Measurements from ENCODE around the gene DENND2A. TPM values are rescaled to one million over a fixed set of nuclear protein-coding genes. Genes with fewer than 3 reads are reported as not detected.

Gene DENND2A
- total and polyA plus RNA-seq, 10 of the 15 experiments (the other 5 are each of a cell fraction or from before 2014, with no cell fraction given) = 0.01 TPM; not detected in 9

GRCh38 chr7:140479062-140479738 lies 161.4 kb downstream of the DENND2A start, which contains the start of gene MKRN1 (continued):
- no peak for TF ChIP-seq IRF5 (IDR thresholded peaks at IDR 0.05; ENCODE audit: borderline replicate concordance)
- no peak for TF ChIP-seq SREBF2 (IDR thresholded peaks at IDR 0.05; ENCODE audit: low read length)
- TF ChIP-seq ATF2 (IDR thresholded peaks at IDR 0.05; ENCODE audit: low read length) = no peak
- TF ChIP-seq PRDM15 (CRISPR knock-in tag; IDR thresholded peaks at IDR 0.05) = no peak
- TF ChIP-seq CHD1 (IDR thresholded peaks at IDR 0.05; ENCODE audit: low read depth, low read length) = no peak
- TF ChIP-seq SIX5 (IDR thresholded peaks at IDR 0.05; ENCODE audit: low read depth, low read length, severe bottlenecking) = no peak
- no peak for TF ChIP-seq JUNB (IDR thresholded peaks at IDR 0.05)
- TF ChIP-seq BMI1 (IDR thresholded peaks at IDR 0.05; ENCODE audit: borderline replicate concordance) = no peak
- peak; percentile 82 for TF ChIP-seq MAX (IDR thresholded peaks at IDR 0.05; ENCODE audit: low read depth, low read length)
- TF ChIP-seq YBX1 (IDR thresholded peaks at IDR 0.05) = no peak
- no peak for TF ChIP-seq BRCA1 (IDR thresholded peaks at IDR 0.05; ENCODE audit: low read depth, low read length)
- peak; percentile 5 to 40; a peak in 1 of 4 replicates for TF ChIP-seq BHLHE40 (IDR thresholded peaks at IDR 0.05; ENCODE audit: borderline replicate concordance in 1 of 2, low read depth in 2 of 2, low read length in 1 of 2)
- TF ChIP-seq FOS (IDR thresholded peaks at IDR 0.05; ENCODE audit: borderline replicate concordance, extremely low read depth, insufficient read length) = no peak
- TF ChIP-seq TCF7 (IDR thresholded peaks at IDR 0.05; ENCODE audit: borderline replicate concordance) = no peak
- no peak for TF ChIP-seq USF1 (IDR thresholded peaks at IDR 0.05; ENCODE audit: borderline replicate concordance, extremely low read length, insufficient read depth, low read depth, low read length)
- TF ChIP-seq IKZF1 (conservative IDR thresholded peaks at IDR 0.05) = peak; percentile 67
- peak; percentile 72 for TF ChIP-seq CREM (IDR thresholded peaks at IDR 0.05; ENCODE audit: low read depth)
- TF ChIP-seq ZZZ3 (IDR thresholded peaks at IDR 0.05; ENCODE audit: control insufficient read depth, insufficient read length, low read depth) = no peak
- no peak for TF ChIP-seq BCLAF1 (IDR thresholded peaks at IDR 0.05)

Data from GM12878 (cell line).